ENCODE measurements around the gene PLCH1.

DNA sequence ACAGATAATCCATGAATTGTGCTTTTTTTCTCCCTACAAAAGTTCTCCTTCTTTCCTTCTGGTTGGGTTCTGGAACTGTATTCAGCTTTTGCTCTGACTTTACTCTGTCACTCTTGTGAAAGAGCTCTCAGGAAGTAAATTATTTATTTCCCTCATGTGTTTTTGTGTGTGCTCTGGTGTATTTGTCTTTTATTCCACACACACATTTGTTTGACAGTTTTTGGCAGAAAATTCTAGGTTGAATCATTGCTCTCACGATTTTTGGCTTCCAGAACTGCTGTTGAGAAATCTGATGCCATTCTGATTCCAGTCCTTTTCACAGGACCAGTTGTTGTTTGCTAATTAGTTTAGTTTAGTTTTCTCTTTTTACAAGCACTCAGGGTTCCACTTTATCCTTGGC, 172.8 kb downstream of the PLCH1 start:
- TF ChIP-seq, protein P1, sequence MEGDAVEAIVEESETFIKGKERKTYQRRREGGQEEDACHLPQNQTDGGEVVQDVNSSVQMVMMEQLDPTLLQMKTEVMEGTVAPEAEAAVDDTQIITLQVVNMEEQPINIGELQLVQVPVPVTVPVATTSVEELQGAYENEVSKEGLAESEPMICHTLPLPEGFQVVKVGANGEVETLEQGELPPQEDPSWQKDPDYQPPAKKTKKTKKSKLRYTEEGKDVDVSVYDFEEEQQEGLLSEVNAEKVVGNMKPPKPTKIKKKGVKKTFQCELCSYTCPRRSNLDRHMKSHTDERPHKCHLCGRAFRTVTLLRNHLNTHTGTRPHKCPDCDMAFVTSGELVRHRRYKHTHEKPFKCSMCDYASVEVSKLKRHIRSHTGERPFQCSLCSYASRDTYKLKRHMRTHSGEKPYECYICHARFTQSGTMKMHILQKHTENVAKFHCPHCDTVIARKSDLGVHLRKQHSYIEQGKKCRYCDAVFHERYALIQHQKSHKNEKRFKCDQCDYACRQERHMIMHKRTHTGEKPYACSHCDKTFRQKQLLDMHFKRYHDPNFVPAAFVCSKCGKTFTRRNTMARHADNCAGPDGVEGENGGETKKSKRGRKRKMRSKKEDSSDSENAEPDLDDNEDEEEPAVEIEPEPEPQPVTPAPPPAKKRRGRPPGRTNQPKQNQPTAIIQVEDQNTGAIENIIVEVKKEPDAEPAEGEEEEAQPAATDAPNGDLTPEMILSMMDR (conservative IDR thresholded peaks at IDR 0.05), result no peak
- TF ChIP-seq ZFX (IDR thresholded peaks at IDR 0.05), result no peak

Measured in C4-2B (cell line).